ENCODE data around the gene OVCH1. TPM values are rescaled to one million over a fixed set of nuclear protein-coding genes. Genes with fewer than 3 reads are reported as not detected.

Gene OVCH1
- total RNA-seq, 1 experiment from 2014 or later, result not detected

GRCh38 chr12:29405561-29405960 is 91.9 kb downstream of the OVCH1 start:
- Histone ChIP-seq H3K4me1 (no peaks in the 10 kb centered on the region), H3K9me3 (no peaks in the 10 kb centered on the region), H3K4me3 (ENCODE audit: low read depth, low read length) (no peak overlapping the region), H3K36me3 (ENCODE audit: control insufficient read depth, insufficient read depth, low read length) (no peaks in the 10 kb centered on the region), H3K27me3 (replicated peaks; ENCODE audit: control insufficient read depth, insufficient read depth, low read length) (no peaks in the 10 kb centered on the region)
- H3K4me3 Mint-ChIP-seq (ENCODE audit: unreplicated experiment), result no peak overlapping the region
- H3K9me3 Mint-ChIP-seq (ENCODE audit: unreplicated experiment), result no peaks in the 10 kb centered on the region
- H3K27ac Mint-ChIP-seq (ENCODE audit: unreplicated experiment), result no peak overlapping the region
- intact Hi-C loops (cut with micrococcal nuclease; ENCODE audit: unreplicated experiment), result no loop called here
- TF ChIP-seq CTCF (IDR thresholded peaks at IDR 0.05; ENCODE audit: insufficient read depth in 1 of 2, low read depth in 1 of 2, low read length in 1 of 2, severe bottlenecking in 1 of 2, unreplicated experiment in 1 of 2), result no peak
- peaks cover 8% of the 10 kb centered on the region for H3K27me3 Mint-ChIP-seq (ENCODE audit: insufficient read depth, unreplicated experiment)
- DNase-seq, result no peak
- no TSS peak for BruUV-seq (replicated peaks)
- ChIA-PET CTCF (no interaction called here), POLR2A (no interaction called here)
- no peaks in the 10 kb centered on the region for H3K36me3 Mint-ChIP-seq (ENCODE audit: insufficient read depth, unreplicated experiment)
- H3K4me1 Mint-ChIP-seq (ENCODE audit: low read depth, unreplicated experiment), result no peaks in the 10 kb centered on the region

- H3K27me3 ChIP-seq (replicated peaks; ENCODE audit: control insufficient read depth, insufficient read depth, low read length), result no peaks in the 10 kb centered on the region
- no peaks in the 10 kb centered on the region for H3K4me1 ChIP-seq
- peaks cover 5% of the 10 kb centered on the region for H3K27me3 Mint-ChIP-seq (ENCODE audit: insufficient read depth, unreplicated experiment)
- ChIA-PET POLR2A (no interaction called here), CTCF (interaction anchor here (0.6 kb wide), 1 partner anchor 1037 kb away, joined by 3 read pairs; no protein-coding TSS in a partner anchor)
- H3K4me1 Mint-ChIP-seq (ENCODE audit: low read depth, unreplicated experiment), result no peaks in the 10 kb centered on the region
- intact Hi-C loops (cut with micrococcal nuclease; ENCODE audit: unreplicated experiment), result no loop called here
- BruUV-seq (replicated peaks), result no TSS peak
- H3K9me3 ChIP-seq, result no peaks in the 10 kb centered on the region
- DNase-seq, result no peak
- H3K36me3 ChIP-seq (ENCODE audit: control insufficient read depth, insufficient read depth, low read length), result no peaks in the 10 kb centered on the region
- H3K36me3 Mint-ChIP-seq (ENCODE audit: insufficient read depth, unreplicated experiment), result no peaks in the 10 kb centered on the region
- no peaks in the 10 kb centered on the region for H3K9me3 Mint-ChIP-seq (ENCODE audit: unreplicated experiment)
- TF ChIP-seq CTCF (IDR thresholded peaks at IDR 0.05; ENCODE audit: insufficient read depth in 1 of 2, low read depth in 1 of 2, low read length in 1 of 2, severe bottlenecking in 1 of 2, unreplicated experiment in 1 of 2), result no peak
- no peak overlapping the region for H3K27ac Mint-ChIP-seq (ENCODE audit: unreplicated experiment)
- no peak overlapping the region for H3K4me3 ChIP-seq (ENCODE audit: low read depth, low read length)
- no peak overlapping the region for H3K4me3 Mint-ChIP-seq (ENCODE audit: unreplicated experiment)
These were observed 93.5 kb downstream of the OVCH1 start for GRCh38 chr12:29403991-29404390.

GRCh38 chr12:29402437-29402836 is 95.0 kb downstream of the OVCH1 start:
- H3K27ac Mint-ChIP-seq (ENCODE audit: unreplicated experiment), result no peak overlapping the region

More at GRCh38 chr12:29402437-29402836, 95.0 kb downstream of the OVCH1 start:
- TF ChIP-seq CTCF (IDR thresholded peaks at IDR 0.05; ENCODE audit: insufficient read depth in 1 of 2, low read depth in 1 of 2, low read length in 1 of 2, severe bottlenecking in 1 of 2, unreplicated experiment in 1 of 2), result no peak
- ChIA-PET CTCF (no interaction called here), POLR2A (no interaction called here)
- DNase-seq, result no peak
- Mint-ChIP-seq H3K9me3 (ENCODE audit: unreplicated experiment) (no peaks in the 10 kb centered on the region), H3K4me3 (ENCODE audit: unreplicated experiment) (no peak overlapping the region), H3K27me3 (ENCODE audit: insufficient read depth, unreplicated experiment) (peaks cover 5% of the 10 kb centered on the region), H3K4me1 (ENCODE audit: low read depth, unreplicated experiment) (no peaks in the 10 kb centered on the region), H3K36me3 (ENCODE audit: insufficient read depth, unreplicated experiment) (no peaks in the 10 kb centered on the region)
- no peaks in the 10 kb centered on the region for H3K9me3 ChIP-seq
- no peak overlapping the region for H3K4me3 ChIP-seq (ENCODE audit: low read depth, low read length)
- intact Hi-C loops (cut with micrococcal nuclease; ENCODE audit: unreplicated experiment), result no loop called here
- BruUV-seq (replicated peaks), result no TSS peak
- H3K36me3 ChIP-seq (ENCODE audit: control insufficient read depth, insufficient read depth, low read length), result no peaks in the 10 kb centered on the region
- H3K4me1 ChIP-seq, result no peaks in the 10 kb centered on the region
- H3K27me3 ChIP-seq (replicated peaks; ENCODE audit: control insufficient read depth, insufficient read depth, low read length), result no peaks in the 10 kb centered on the region
